Measurements from ENCODE around the gene SLC4A1. TPM values are rescaled to one million over a fixed set of nuclear protein-coding genes. Genes with fewer than 3 reads are reported as not detected.
A peak's percentile ranks its signal among the peaks of the same experiment; 100 is the strongest.

The SLC4A1 gene
- total and polyA plus RNA-seq, 2 experiments from 2014 or later: not detected

DNA sequence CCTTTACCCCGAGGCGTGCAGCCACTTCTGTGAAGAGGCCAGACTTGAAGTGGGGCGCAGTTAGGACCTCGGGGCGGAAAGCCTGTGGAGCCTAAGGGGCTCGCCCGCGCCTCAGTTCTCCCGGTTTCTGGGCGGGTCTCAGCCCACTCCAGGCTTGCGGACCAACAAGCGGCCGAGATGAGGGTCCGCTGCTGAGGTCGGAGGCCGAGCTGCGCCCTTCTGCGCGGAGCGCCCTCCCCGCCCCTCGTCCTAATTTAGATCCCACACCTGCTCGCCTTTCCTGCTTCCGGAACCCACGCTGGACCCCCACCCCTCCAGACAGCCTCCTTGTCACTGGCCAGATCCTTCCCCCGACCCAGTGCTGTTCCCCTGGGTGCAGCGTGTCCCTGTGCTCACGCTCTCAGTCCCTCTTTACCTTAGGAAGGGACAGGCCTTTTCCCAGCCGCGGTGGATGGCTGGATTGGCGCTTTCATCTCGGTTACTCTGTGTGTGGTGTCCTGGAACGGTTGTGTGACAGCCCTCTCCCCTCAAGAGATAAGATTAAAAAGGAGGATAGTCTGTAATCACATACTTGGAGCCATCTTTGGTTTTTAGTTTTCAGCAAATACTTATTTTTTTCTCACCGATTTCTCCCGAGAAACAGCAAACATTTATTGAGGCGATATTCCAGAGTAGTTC is 67.3 kb downstream of the SLC4A1 start:
- Histone ChIP-seq H3K4me1 (ENCODE audit: insufficient read depth) (peaks cover 18% of the 10 kb centered on the region), H2AFZ (peak overlapping the region; percentile 86)

DNA sequence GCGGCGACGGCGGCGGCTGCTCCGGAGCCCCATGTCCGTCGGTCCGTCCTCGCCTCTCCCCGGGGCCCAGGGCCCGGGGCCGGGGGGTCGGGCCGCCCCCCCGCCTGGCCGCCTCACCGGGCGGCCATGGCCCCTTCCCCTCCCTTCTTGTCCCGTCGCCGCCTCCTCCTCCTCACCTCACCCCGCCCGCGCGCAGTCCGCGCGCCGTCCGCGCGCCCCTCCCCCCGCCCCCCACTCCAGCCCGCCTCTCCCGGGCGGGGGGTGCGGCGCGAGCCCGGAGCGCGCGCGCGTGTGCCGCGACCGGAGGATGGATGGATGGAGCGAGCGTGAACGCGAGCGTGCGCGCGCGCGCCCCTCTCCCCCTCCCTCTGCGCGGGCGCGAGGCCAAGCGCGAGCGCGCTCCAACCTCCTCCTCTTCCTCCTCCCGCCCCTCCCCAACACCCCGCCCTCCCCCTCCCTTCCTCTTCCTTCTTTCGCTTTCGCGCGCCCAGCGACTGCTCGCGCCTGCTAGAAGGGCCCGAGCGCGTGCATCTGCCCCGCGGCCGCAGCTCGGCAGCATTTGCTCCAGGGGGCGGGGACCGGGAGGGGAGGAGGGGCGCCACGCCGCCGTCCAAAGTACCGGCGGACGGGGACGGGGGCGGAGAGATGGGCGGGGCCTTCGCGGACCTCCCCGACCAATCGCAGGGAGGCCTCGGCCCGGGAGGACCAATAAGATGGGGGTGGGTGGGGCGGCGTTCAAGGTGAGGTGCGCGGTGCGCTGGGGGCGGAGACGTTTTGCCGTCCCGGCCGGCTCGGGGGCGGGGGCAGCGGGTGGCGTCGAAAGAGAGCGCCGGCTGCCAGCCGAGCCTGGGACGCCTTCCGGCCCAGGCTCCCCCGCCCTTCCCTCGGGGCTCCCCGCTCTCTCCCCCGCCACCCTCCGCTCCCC is 68.1 kb downstream of the SLC4A1 start, which contains the start of gene ATXN7L3:
TSS of gene ATXN7L3 (minus strand) at position 332 of the 925 bp plus-strand sequence. CDS start 1,814 bp downstream, outside the sequence.
- DNase-seq (ENCODE audit: low spot score): peak; percentile 100
- no peak for TF ChIP-seq EZH2 (IDR thresholded peaks at IDR 0.05; ENCODE audit: borderline replicate concordance)
- TF ChIP-seq, protein P1, sequence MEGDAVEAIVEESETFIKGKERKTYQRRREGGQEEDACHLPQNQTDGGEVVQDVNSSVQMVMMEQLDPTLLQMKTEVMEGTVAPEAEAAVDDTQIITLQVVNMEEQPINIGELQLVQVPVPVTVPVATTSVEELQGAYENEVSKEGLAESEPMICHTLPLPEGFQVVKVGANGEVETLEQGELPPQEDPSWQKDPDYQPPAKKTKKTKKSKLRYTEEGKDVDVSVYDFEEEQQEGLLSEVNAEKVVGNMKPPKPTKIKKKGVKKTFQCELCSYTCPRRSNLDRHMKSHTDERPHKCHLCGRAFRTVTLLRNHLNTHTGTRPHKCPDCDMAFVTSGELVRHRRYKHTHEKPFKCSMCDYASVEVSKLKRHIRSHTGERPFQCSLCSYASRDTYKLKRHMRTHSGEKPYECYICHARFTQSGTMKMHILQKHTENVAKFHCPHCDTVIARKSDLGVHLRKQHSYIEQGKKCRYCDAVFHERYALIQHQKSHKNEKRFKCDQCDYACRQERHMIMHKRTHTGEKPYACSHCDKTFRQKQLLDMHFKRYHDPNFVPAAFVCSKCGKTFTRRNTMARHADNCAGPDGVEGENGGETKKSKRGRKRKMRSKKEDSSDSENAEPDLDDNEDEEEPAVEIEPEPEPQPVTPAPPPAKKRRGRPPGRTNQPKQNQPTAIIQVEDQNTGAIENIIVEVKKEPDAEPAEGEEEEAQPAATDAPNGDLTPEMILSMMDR (IDR thresholded peaks at IDR 0.05; ENCODE audit: poor library complexity): no peak
- Histone ChIP-seq H3K36me3 (replicated peaks; ENCODE audit: insufficient read depth, low read depth) (no peaks in the 10 kb centered on the region), H3K4me1 (ENCODE audit: insufficient read depth) (peaks cover 18% of the 10 kb centered on the region), H3K27me3 (no peaks in the 10 kb centered on the region), H3K27ac (peak within 1 kb of the TSS; percentile 100), H3K9me3 (ENCODE audit: low read depth) (no peaks in the 10 kb centered on the region), H3K9me2 (replicated peaks; ENCODE audit: insufficient read depth) (no peaks in the 10 kb centered on the region), H4K20me1 (ENCODE audit: insufficient read depth, poor library complexity, severe bottlenecking) (peaks cover 3% of the 10 kb centered on the region), H3K4me2 (peak within 1 kb of the TSS; percentile 97), H3K79me2 (peaks cover 44% of the 10 kb centered on the region), H2AFZ (peak within 1 kb of the TSS; percentile 86), H3K4me3 (peak within 1 kb of the TSS; percentile 95)
- 0% methylated on average over 15 of the region's 126 CpGs for WGBS (ENCODE audit: low lambda C conversion rate, missing lambda C conversion rate)

More for the DNA sequence above, 67.3 kb downstream of the SLC4A1 start:
- Histone ChIP-seq H3K4me2 (peak overlapping the region; percentile 91), H4K20me1 (ENCODE audit: insufficient read depth, poor library complexity, severe bottlenecking) (peaks cover 3% of the 10 kb centered on the region), H3K4me3 (peak overlapping the region; percentile 65), H3K9me3 (ENCODE audit: low read depth) (no peaks in the 10 kb centered on the region), H3K27me3 (no peaks in the 10 kb centered on the region), H3K36me3 (replicated peaks; ENCODE audit: insufficient read depth, low read depth) (no peaks in the 10 kb centered on the region), H3K9me2 (replicated peaks; ENCODE audit: insufficient read depth) (no peaks in the 10 kb centered on the region), H3K79me2 (peaks cover 38% of the 10 kb centered on the region), H3K27ac (peak overlapping the region; percentile 97)
- TF ChIP-seq EZH2phosphoT487 (IDR thresholded peaks at IDR 0.05; ENCODE audit: low read depth, severe bottlenecking, unreplicated experiment) (no peak), EZH2 (IDR thresholded peaks at IDR 0.05; ENCODE audit: borderline replicate concordance) (no peak)
- TF ChIP-seq, protein P1 (IDR thresholded peaks at IDR 0.05; ENCODE audit: poor library complexity): no peak
- DNase-seq (ENCODE audit: low spot score): peak; percentile 49
- 12% methylated on average over 26 of the region's 36 CpGs for WGBS (ENCODE audit: low lambda C conversion rate, missing lambda C conversion rate)

DNA sequence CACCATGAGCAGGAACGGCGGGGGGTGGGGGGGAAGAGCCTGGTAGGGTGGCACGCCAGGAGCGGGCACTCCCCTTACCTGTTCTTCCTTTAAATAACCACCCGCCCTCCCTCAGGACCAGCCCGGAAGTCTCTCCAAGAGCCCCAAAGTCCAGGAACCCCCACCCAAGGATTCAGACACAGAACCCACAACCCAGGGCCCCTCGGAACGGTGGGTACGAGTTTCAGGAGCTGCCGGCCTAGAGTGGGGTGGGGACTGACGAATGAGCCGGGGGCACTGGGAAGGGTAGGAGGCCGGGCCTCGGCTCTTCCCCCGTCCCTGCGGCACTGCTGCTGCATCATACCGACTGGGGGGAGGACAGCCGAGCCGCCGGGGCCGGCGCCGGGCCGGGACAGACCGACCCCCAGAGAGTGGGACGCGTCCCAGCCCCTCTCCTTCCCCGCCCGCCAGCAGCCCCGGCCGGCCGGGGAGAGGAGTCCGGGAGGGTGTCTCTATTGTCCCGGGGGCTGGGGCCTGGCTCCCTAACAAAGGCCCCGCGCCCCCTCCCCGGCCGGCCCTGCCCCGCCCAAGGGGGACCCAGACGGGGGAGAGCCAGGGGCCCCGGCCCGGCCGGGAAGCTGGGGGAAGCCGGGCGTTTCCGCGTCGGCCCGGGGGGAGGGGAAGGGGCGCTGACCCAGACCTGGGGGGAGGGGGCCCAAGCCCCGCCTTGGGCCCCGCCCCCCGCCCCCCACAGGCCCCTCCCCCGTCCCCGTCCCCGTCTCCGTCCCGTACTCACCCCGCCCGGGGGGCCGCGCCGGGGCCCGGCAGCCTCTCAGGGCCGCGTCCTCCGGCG is 69.0 kb downstream of the SLC4A1 start:
- peak overlapping the region; percentile 100 for H3K27ac ChIP-seq
- peaks cover 44% of the 10 kb centered on the region for H3K79me2 ChIP-seq
- peak overlapping the region; percentile 66 for H2AFZ ChIP-seq
- TF ChIP-seq EZH2 (IDR thresholded peaks at IDR 0.05; ENCODE audit: borderline replicate concordance) (no peak), EZH2phosphoT487 (IDR thresholded peaks at IDR 0.05; ENCODE audit: low read depth, severe bottlenecking, unreplicated experiment) (no peak)
- TF ChIP-seq, protein P1 (IDR thresholded peaks at IDR 0.05; ENCODE audit: poor library complexity): no peak
- no peaks in the 10 kb centered on the region for H3K9me2 ChIP-seq (replicated peaks; ENCODE audit: insufficient read depth)
- H3K27me3 ChIP-seq: no peaks in the 10 kb centered on the region
- H3K36me3 ChIP-seq (replicated peaks; ENCODE audit: insufficient read depth, low read depth): no peaks in the 10 kb centered on the region
- peaks cover 3% of the 10 kb centered on the region for H4K20me1 ChIP-seq (ENCODE audit: insufficient read depth, poor library complexity, severe bottlenecking)
- no peaks in the 10 kb centered on the region for H3K9me3 ChIP-seq (ENCODE audit: low read depth)
- peak overlapping the region; percentile 97 for H3K4me2 ChIP-seq
- WGBS (ENCODE audit: low lambda C conversion rate, missing lambda C conversion rate): 0% methylated on average over 14 of the region's 68 CpGs
- peak overlapping the region; percentile 95 for H3K4me3 ChIP-seq
- DNase-seq (ENCODE audit: low spot score): peak; percentile 90
- peaks cover 18% of the 10 kb centered on the region for H3K4me1 ChIP-seq (ENCODE audit: insufficient read depth)
